GM19099 (cell line): ENCODE results near the gene NUDT8.

ENCODE experiments used
- POLR2A ChIP-seq: IDR thresholded peaks from 3 replicates; pipeline ENCODE4 v1.6.1; 2011; ENCODE audit warnings: low read depth; ENCODE audit not compliant: insufficient read length; ENCODE audit errors: extremely low read depth

Gene NUDT8

DNA sequence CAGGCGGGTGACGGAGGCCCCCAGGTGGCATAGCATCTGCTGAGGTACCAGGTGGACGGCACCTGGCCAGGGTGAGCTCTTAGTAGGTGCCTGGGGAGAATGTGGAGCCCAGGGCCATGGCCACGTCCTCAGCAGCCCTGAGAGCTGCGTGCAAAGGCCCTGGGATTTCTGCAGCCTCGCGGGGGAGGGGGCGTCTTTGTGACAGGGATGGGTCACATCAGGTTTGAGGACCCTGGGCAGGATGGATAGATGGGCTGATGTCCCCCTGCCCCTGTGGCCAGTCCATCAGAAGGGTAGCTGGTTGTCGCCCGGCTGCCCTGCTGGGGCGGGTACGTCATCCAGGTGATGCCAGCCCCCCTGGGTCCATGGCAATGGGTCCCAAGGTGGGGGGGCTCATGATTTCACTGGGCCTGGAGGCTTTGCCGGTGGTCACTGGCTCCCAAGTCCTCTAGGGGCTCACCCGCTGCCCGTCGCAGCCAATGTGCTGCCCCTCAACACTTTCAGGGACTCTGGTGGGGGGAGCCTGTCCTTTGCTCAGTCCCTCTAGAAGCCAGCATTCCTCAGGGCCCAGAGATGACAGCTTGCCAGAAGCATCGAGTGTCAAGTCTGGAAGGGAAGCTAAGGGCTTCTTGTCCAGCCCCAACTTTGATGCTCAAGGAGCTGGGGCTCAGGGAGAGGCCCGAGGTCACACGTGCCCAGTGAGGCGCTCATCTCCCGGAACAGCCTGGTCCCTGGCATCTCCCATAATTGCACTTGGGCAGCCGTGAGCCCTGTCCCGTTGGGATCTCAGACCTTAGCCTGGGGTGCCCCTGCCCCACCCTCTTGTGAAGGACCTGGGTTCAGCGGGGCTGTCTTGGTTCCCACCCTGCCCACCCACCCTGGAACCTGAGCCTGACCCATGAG, 9.0 kb upstream of the NUDT8 start:
- no peak for TF ChIP-seq POLR2A

DNA sequence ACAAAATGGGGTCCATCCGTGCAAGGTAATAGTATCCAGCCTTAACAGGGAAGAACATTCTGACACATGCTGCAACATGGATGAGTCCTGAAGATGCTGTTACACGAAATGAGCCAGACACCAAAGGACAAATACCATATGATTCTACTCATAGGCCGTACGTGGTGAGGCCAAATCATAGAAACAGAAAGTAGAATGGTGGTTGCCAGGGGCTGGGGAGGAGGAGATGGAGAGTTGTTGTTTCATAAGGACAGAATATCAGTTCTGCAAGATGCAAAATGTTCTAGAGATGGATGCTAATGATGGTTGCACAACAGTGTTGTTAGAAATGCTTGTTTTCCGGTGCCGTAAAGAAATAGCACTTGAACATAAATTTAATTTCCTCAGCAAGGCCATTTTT, 7.2 kb upstream of the NUDT8 start:
- TF ChIP-seq POLR2A = no peak

DNA sequence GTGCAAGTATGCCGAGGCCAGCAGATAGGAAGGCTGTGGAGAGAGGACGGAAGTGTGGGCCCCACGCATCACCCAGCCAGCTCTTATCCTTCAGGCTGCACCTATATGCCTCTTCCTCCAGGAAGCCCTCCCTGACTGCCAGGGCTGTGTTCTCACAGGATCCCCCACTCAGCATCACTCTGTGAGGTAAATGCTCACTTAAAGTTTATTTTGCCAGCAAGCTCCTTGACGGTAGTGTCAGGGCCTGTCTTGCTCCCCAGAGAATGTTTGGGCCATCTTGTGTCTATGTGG, 5.4 kb upstream of the NUDT8 start:
- no peak for TF ChIP-seq POLR2A

DNA sequence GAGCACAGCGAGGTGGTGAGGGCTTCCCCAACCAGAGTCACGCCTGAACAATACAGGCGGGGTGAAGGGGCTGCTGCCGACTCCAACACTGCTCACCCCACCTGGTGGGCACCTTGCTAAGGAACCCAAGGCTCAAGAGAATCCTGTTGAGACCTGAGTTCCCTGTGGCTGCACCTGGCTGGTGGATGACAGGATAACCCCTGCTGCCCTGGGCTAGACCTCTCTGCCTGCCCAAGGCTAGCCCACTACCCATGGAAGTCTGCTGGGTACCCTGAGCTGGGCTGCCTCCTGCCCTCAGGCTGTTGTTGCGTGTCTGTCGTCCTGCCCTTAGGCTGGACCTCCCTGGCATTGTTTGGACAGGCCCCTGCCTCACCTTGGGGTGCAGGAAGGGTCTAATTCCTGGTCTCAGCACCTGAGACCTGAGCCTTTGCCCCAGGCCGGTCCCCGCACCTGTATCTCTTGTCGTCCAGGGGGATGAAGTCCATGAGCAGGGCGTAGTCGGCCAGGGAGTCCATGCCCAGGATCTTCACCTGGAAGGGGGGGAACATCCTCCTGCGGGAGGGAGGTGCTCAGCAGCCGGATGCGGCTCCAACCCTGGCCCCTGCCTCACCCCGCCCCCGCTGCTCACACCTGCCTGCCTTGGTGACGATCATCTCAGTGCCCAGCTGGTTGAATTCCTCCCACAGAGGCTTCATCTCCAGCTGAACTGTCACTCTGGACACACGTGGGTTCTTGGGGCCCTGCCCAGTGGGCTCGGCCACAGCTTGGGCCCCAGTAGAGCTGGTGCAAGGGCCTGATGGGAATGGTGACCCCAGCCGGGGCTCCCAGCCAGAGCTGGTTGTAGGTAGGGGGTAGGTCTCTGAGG, 4.9 kb upstream of the NUDT8 start:
- no peak for TF ChIP-seq POLR2A

DNA sequence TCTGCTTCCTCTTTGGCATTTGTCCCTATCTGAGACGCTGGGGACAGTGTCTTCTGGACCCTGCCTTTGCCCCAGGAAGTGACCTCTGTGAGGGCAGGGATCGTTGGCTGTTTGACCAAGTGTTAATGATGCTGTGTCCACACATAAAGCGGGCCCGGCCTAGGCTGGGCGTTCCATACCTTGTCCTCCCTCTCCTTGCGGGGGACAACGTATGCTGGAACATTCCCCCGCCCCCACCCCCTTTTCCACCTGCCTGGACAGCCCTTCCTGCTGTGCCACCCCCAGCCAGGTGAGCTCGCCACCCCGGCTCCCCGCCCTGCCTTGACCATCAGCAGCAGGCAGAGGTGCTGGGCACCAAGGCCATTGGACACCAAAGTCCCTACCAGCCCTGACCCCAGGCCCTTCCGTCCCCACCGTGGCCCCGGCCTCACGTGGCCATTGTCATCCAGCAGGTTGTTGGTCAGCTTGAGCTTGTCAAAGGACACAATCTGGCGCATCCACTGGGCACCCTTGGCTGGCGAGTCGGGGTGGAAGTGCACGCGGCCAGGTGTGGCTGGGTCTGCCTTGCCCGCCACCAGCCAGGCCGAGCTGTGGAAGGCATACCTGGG, 4.1 kb upstream of the NUDT8 start:
- no peak for TF ChIP-seq POLR2A

DNA sequence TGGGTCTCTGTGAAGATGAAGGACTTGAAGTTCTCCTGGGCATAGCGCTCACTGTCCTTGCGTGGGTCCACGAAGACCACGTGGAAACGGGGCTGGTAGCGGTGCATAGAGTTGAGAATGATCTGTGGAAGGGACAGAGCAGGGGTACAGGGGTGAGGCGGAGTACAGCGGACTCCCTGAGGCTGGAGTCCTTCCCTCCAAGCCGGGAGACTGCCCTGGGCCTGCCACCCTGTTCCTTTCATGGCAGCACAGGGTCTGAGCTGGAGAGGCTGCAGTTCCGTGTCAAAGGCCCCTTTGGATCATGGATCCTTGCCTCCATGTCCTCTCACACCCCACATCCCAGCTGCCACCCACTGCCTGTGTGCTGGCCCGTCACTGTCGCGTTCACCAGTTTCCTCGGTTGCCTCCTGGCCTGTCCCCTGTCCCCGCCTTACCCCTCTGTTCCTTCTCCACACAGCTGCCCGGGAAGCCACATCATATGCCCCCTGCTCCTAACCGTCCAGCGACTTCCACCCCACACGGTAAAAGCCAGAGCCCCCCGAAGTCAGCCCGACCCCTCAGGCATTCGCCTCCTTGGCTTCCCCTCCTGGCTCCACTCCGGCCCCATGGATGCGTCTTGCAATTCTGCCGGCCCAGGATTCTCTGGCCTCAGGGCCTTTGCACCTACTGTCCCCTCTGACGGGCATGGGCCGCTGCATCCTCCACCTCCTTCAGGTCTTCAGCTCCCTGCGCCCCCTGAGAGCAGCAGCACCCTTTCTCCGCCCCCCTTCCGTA, 3.4 kb upstream of the NUDT8 start:
- TF ChIP-seq POLR2A = no peak

DNA sequence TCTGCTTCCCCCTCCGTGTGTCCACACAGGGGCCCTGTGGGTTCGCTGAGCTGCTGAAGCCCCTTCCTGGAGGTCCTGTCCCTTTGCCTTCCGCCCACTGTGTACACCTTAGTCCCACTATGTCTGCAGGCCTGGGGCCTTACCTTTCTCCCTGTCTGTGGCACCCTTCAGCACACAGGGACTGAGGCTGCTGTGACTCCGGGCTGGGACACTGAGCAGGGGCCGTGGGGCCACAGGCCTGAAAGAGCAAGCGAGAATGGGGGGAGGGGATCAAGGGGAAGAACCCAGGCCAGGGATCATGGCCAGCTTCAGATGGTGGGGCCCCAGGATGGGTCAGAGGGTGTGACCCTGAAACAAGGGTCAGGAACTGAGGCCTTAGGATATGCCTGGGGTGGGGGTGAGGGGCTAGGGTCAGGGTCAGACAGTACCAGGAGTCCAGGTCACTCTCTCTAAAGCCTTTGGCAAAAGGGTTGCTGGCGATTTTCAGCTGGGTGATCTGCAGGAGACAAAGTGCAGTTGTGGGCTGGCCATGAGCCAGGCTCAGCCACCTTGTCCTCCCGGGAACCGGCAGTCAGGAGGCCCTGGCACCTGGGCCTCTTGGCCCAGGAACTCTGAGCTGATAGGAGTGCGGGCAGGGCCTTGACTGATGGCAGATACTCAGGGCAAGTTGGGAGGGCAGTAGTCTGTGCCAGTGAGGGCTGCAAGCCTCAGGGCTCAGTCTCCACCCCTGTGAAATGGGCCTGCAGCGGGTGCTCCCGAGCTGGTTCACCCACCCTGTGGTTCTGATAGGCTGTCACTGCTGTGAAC, 2.6 kb upstream of the NUDT8 start:
- TF ChIP-seq POLR2A = no peak

DNA sequence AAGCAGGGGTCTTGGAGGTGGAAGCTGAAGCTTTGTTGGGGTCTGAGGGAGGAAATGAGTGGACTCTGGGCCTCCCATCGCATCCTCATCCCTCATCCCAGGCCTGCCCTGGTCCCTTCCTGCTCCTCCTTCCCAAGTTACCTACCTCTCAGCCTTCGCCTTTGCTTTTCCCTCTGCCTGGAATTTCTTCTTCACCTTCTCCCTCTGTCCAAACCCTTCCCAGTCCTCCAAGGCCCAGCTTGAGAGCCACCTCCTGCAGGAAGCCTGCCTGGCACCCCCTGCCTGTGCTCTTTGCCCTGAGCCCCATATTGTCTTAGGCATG, 2.1 kb upstream of the NUDT8 start:
- TF ChIP-seq POLR2A = no peak

DNA sequence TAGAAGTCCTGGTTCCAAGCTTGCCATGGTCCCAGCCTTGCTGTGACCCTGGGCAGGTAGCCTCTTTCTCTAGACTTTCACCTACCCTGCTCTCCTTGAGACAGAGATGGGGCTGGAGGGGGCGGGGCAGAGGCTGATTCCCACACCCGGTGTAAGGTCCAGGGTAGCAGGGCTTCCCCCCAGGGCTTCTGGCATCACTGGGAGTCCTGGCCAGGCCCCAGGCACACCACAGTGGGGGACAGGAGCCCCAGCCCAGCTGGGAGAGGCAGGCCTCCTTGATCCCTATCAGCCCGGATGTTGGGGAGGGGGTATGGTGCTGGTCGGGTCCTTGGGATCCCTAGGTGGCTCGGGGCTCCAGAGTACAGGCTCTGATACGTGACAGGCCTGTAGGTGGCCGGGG, 1.7 kb upstream of the NUDT8 start:
- TF ChIP-seq POLR2A = no peak

DNA sequence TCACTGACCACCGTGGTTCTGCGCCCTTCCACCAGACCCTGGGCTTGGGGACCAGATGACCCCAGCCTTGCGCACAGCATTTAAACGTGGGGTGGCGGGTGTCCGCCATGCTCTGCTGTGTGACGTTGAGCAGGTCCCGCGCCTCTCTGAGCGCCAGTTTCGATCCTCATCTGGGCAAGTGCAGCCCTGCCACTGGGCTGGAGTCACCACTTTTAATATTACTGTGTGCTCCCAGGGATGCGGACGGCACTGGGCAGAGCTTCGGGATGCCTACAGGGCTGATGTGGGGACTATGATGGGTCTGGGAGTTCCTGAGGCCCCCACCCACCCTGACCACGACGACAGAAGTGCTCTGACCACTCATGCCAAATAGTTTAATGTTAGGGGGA, 1.2 kb upstream of the NUDT8 start:
- TF ChIP-seq POLR2A = no peak

DNA sequence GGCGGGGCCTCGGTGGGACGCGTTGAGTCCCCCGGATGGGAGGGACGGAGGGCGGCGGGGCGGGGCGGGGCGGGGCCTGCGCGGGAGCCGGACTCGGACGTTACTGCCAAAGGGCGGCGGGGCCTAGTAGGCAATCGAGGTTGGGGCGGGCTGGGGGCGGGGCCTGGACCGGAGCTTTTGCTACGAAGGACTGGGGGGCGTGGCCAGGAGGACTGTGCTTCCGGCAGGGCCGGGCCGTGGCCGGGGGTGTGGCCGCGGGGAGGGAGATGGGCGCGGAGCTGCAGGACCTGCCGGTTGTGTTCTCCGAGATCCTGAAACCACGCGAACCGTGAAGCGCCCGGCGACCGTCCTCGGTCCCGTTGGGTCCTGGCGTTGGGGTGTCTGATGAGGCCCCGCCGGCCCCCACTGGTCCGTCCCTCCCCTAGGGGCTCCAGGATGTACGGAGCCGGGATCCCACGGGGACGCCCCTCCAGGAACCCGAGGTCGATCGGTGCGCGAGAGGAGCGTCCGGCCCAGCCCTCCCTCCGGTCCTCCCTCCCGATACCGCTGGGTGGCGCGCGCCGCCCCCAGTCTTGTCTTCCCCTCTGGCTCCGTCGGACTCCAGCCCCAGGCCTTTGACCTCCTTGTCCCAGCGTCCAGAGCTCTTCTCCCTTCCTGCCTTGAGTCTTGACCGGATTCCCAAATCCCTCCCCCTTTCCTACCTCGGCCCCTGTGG, 648 bp upstream of the NUDT8 start:
- TF ChIP-seq POLR2A = peak; percentile 72

DNA sequence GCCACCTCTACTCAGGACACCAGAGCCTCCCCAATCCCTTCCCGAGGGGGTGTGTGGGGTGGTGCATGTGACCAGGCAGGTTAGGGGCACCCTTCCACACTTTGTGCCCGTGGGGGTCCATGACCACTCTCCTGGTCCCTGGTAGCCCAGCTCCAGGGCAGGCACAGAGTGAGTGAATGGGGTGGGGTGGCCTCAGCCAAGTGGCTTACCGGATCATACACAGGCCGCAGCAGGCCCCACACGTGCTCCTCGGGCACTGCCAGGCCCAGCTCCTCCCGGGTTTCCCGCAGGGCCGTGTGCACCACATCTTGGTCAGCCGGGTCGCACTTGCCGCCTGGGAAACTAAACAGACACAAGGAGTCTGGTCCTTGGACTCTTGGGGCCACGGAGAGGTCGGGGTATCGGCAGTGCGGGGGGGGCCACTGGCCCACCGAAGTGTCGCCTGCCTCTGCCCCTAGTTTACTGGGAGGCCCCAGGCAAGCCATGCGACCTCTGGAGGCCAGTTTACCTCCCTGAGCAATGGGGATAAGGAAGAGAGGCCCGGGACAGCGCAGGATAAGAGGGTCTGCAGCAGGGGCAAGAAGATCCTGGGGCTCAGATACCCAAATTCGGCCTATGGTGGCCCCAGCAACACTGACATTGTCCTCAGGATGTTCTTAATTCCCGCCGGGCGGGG, 889 bp downstream of the NUDT8 start:
- no peak for TF ChIP-seq POLR2A
